Neural crest cell (in vitro differentiated cells): ENCODE measurements around the gene FBF1. TPM values are rescaled to one million over a fixed set of nuclear protein-coding genes. Genes with fewer than 3 reads are reported as not detected.
"Not testable (repeated sequence)": the region's sequence is repeated elsewhere in the genome, so short reads cannot be mapped to it uniquely, and the experiment has no call there.

Source experiments
- DNase-seq: peaks from one replicate; pipeline ENCODE4 v3.0.0; 2021; ENCODE audit warnings: low read depth, mixed read lengths, low spot score
- H3K27ac Mint-ChIP-seq: one replicate; pipeline ENCODE4 v1.8.0; 2021; ENCODE audit warnings: mild to moderate bottlenecking, mixed read lengths; ENCODE audit not compliant: unreplicated experiment
- H3K27me3 Mint-ChIP-seq: 2 replicates; pipeline ENCODE4 v1.8.0; 2021; ENCODE audit warnings: low read depth, mild to moderate bottlenecking, mixed read lengths
- H3K36me3 Mint-ChIP-seq: 2 replicates; pipeline ENCODE4 v1.8.0; 2021; ENCODE audit warnings: low read depth, mild to moderate bottlenecking, mixed read lengths
- H3K4me1 Mint-ChIP-seq: 2 replicates; pipeline ENCODE4 v1.8.0; 2021; ENCODE audit warnings: mixed read lengths
- H3K4me3 Mint-ChIP-seq: one replicate; pipeline ENCODE4 v1.8.0; 2021; ENCODE audit warnings: mild to moderate bottlenecking, mixed read lengths
- H3K9me3 Mint-ChIP-seq: 2 replicates; pipeline ENCODE4 v1.8.0; 2021; ENCODE audit warnings: mixed read lengths
- CTCF ChIP-seq: fragments of 200-600 bp; sonication (generic); conservative IDR thresholded peaks from 2 replicates; pipeline ENCODE4 v1.5.0; 2021; ENCODE audit warnings: antibody characterized with exemption, mild to moderate bottlenecking
- total RNA-seq: library from RNA; stranded (reverse); gene quantifications from 2 replicates; pipeline ENCODE4 v1.2.1, GENCODE V29; 2021

The FBF1 gene
- total RNA-seq, 1 donor from 2014 or later: 25.9 TPM

- H3K27ac Mint-ChIP-seq: no peak overlapping the region
- H3K27me3 Mint-ChIP-seq: peaks cover 47% of the 10 kb centered on the region
- H3K36me3 Mint-ChIP-seq: no peaks in the 10 kb centered on the region
- peaks cover 11% of the 10 kb centered on the region for H3K4me1 Mint-ChIP-seq
- H3K4me3 Mint-ChIP-seq: no peak overlapping the region
- DNase-seq: no peak
- H3K9me3 Mint-ChIP-seq: no peaks in the 10 kb centered on the region
- TF ChIP-seq CTCF: no peak
Observed at GRCh38 chr17:75875940-75876189, 65.0 kb downstream of the FBF1 start.

- no peak for DNase-seq
- Mint-ChIP-seq H3K36me3 (no peaks in the 10 kb centered on the region), H3K27me3 (peaks cover 42% of the 10 kb centered on the region), H3K27ac (no peak overlapping the region), H3K4me3 (no peak overlapping the region), H3K4me1 (peaks cover 16% of the 10 kb centered on the region), H3K9me3 (no peaks in the 10 kb centered on the region)
- no peak for TF ChIP-seq CTCF
Observed at GRCh38 chr17:75875182-75875939, 65.5 kb downstream of the FBF1 start.

- Mint-ChIP-seq H3K4me1 (peaks cover 17% of the 10 kb centered on the region), H3K9me3 (no peaks in the 10 kb centered on the region), H3K4me3 (no peak overlapping the region), H3K36me3 (no peaks in the 10 kb centered on the region), H3K27ac (no peak overlapping the region), H3K27me3 (peaks cover 34% of the 10 kb centered on the region)
- DNase-seq: no peak
- TF ChIP-seq CTCF: no peak
Observed at GRCh38 chr17:75874323-75875181, 66.3 kb downstream of the FBF1 start.

GRCh38 chr17:75873587-75874322, 67.1 kb downstream of the FBF1 start:
- DNase-seq: no peak
- Mint-ChIP-seq H3K9me3 (no peaks in the 10 kb centered on the region), H3K4me3 (no peak overlapping the region), H3K27ac (no peak overlapping the region), H3K36me3 (no peaks in the 10 kb centered on the region), H3K4me1 (peaks cover 25% of the 10 kb centered on the region), H3K27me3 (peaks cover 26% of the 10 kb centered on the region)
- no peak for TF ChIP-seq CTCF

- H3K27ac Mint-ChIP-seq: peak overlapping the region; percentile 35
- no peak overlapping the region for H3K4me3 Mint-ChIP-seq
- no peak for TF ChIP-seq CTCF
- H3K27me3 Mint-ChIP-seq: peaks cover 21% of the 10 kb centered on the region
- no peak for DNase-seq
- H3K36me3 Mint-ChIP-seq: no peaks in the 10 kb centered on the region
- peaks cover 26% of the 10 kb centered on the region for H3K4me1 Mint-ChIP-seq
- no peaks in the 10 kb centered on the region for H3K9me3 Mint-ChIP-seq
Observed at GRCh38 chr17:75872434-75873351, 68.1 kb downstream of the FBF1 start.

GRCh38 chr17:75870228-75870627, 70.6 kb downstream of the FBF1 start:
- not testable (repeated sequence) for DNase-seq, H3K9me3 Mint-ChIP-seq, H3K4me3 Mint-ChIP-seq, H3K36me3 Mint-ChIP-seq, H3K27me3 Mint-ChIP-seq, H3K27ac Mint-ChIP-seq
- H3K4me1 Mint-ChIP-seq: peaks cover 22% of the 10 kb centered on the region
